Prostate gland (tissue), 2 donors: ENCODE measurements around the gene SPRR2E. TPM values are rescaled to one million over a fixed set of nuclear protein-coding genes. Genes with fewer than 3 reads are reported as not detected.
"Not testable (repeated sequence)": the region's sequence is repeated elsewhere in the genome, so short reads cannot be mapped to it uniquely, and the experiment has no call there.

Source experiments
- DNase-seq: peaks from one replicate; pipeline ENCODE4 v3.0.0-alpha.2; 2019; ENCODE audit warnings: low spot score
- H3K27ac ChIP-seq, 2 donors: fragments of 200-600 bp; sonication (generic); 2 replicates each; pipeline ENCODE4 v1.5.1; 2017 to 2019
- H3K27me3 ChIP-seq: fragments of 200-600 bp; sonication (generic); replicated peaks from 2 replicates; pipeline ENCODE4 v1.5.1; 2019; ENCODE audit not compliant: insufficient read depth
- H3K36me3 ChIP-seq, 2 donors: fragments of 200-600 bp; sonication (generic); 1 replicate in 1 of 2; 2 replicates in 1 of 2; pipeline versions ENCODE4 v1.5.1 to v1.8.1; 2017 to 2019
- H3K4me1 ChIP-seq: fragments of 200-600 bp; sonication (generic); replicated peaks from 2 replicates; pipeline ENCODE4 v1.5.1; 2019
- H3K4me3 ChIP-seq, 2 donors: fragments of 200-600 bp; sonication (generic); 2 replicates each; pipeline ENCODE4 v1.5.1; 2017 to 2019
- H3K9me3 ChIP-seq: fragments of 200-600 bp; sonication (generic); 2 replicates; pipeline ENCODE4 v1.5.1; 2017
- CTCF ChIP-seq, 4 experiments: fragments of 200-600 bp in 2 of 4; fragments of 450-650 bp in 2 of 4; sonication (generic) in 2 of 4; IDR thresholded peaks; 1 replicate in 3 of 4; 2 replicates in 1 of 4; pipeline ENCODE4 v1.5.1; 2016 to 2019; ENCODE audit warnings: antibody characterized with exemption in 4 of 4, mild to moderate bottlenecking in 2 of 4, moderate library complexity in 2 of 4
- POLR2A ChIP-seq: fragments of 450-650 bp; IDR thresholded peaks from one replicate; pipeline ENCODE4 v1.6.1; 2016; ENCODE audit warnings: antibody characterized with exemption, mild to moderate bottlenecking
- POLR2AphosphoS5 ChIP-seq: sonication (generic); formaldehyde crosslinking; IDR thresholded peaks from one replicate; pipeline ENCODE4 v1.6.1; 2017; ENCODE audit warnings: antibody characterized with exemption
- WGBS: methylation state at CpG from one replicate; pipeline ENCODE4 v1.1.5; 2018; 5-methylcytosine and 5-hydroxymethylcytosine counted together
- intact Hi-C: fragments of 100-400 bp; cut with DNase I; formaldehyde crosslinking; loops from one replicate; pipeline ENCODE4 v1.14.2; 2022
- total RNA-seq, 2 donors: library from RNA; depleted of rRNA; stranded (reverse); fragments of >200 nt; gene quantifications; one replicate each; pipeline ENCODE4 v1.1.0, GENCODE V29; 2016

The SPRR2E gene
- total RNA-seq, 2 donors from 2014 or later = not detected

- no peaks in the 10 kb centered on the region for H3K27me3 ChIP-seq
- H3K27ac ChIP-seq = no peak overlapping the region
- intact Hi-C loops = no loop called here
- no peaks in the 10 kb centered on the region for H3K9me3 ChIP-seq
- no peak for TF ChIP-seq CTCF (IDR thresholded peaks at IDR 0.05)
- TF ChIP-seq POLR2AphosphoS5 = no peak
- no peak for TF ChIP-seq POLR2A
- no peaks in the 10 kb centered on the region for H3K36me3 ChIP-seq
- 34% methylated on average over 2 of the region's 2 CpGs for WGBS
- no peak overlapping the region for H3K4me3 ChIP-seq
- no peaks in the 10 kb centered on the region for H3K4me1 ChIP-seq
- no peak for DNase-seq
Observed at GRCh38 chr1:153127296-153127695, 33.0 kb upstream of the SPRR2E start.

- no peak overlapping the region for H3K4me3 ChIP-seq
- DNase-seq = no peak
- no peaks in the 10 kb centered on the region for H3K4me1 ChIP-seq
- H3K27me3 ChIP-seq = no peaks in the 10 kb centered on the region
- 88% methylated on average over 1 of the region's 1 CpG for WGBS
- intact Hi-C loops = no loop called here
- no peaks in the 10 kb centered on the region for H3K36me3 ChIP-seq
- no peak overlapping the region for H3K27ac ChIP-seq
- TF ChIP-seq CTCF (IDR thresholded peaks at IDR 0.05) (no peak), POLR2A (no peak), POLR2AphosphoS5 (no peak)
- H3K9me3 ChIP-seq = no peaks in the 10 kb centered on the region
Observed at GRCh38 chr1:153125536-153125935, 31.2 kb upstream of the SPRR2E start.

GRCh38 chr1:153123793-153124192 lies 29.5 kb upstream of the SPRR2E start:
- H3K27ac ChIP-seq, intact Hi-C loops, DNase-seq, H3K4me1 ChIP-seq, H3K9me3 ChIP-seq, H3K4me3 ChIP-seq, H3K27me3 ChIP-seq, H3K36me3 ChIP-seq: not testable (repeated sequence)
- WGBS = 70% methylated on average over 8 of the region's 8 CpGs

GRCh38 chr1:153122831-153123421 lies 28.6 kb upstream of the SPRR2E start:
- TF ChIP-seq CTCF (IDR thresholded peaks at IDR 0.05) (no peak), POLR2A (no peak), POLR2AphosphoS5 (no peak)
- H3K27ac ChIP-seq = no peak overlapping the region
- intact Hi-C loops = no loop called here
- no peaks in the 10 kb centered on the region for H3K9me3 ChIP-seq
- H3K27me3 ChIP-seq = no peaks in the 10 kb centered on the region
- no peaks in the 10 kb centered on the region for H3K4me1 ChIP-seq
- no peak overlapping the region for H3K4me3 ChIP-seq
- H3K36me3 ChIP-seq = no peaks in the 10 kb centered on the region
- no peak for DNase-seq
- WGBS = 28% methylated on average over 3 of the region's 3 CpGs

- H3K9me3 ChIP-seq = no peaks in the 10 kb centered on the region
- H3K4me3 ChIP-seq = no peak overlapping the region
- no peaks in the 10 kb centered on the region for H3K4me1 ChIP-seq
- no peak for DNase-seq
- intact Hi-C loops = no loop called here
- H3K27me3 ChIP-seq = no peaks in the 10 kb centered on the region
- no peaks in the 10 kb centered on the region for H3K36me3 ChIP-seq
- TF ChIP-seq POLR2AphosphoS5 (no peak), POLR2A (no peak), CTCF (IDR thresholded peaks at IDR 0.05) (no peak)
- no peak overlapping the region for H3K27ac ChIP-seq
Observed at GRCh38 chr1:153120945-153121344, 26.6 kb upstream of the SPRR2E start.
